HCT116 (cell line): Measurements from ENCODE around the gene WBP2NL. TPM values are rescaled to one million over a fixed set of nuclear protein-coding genes. Genes with fewer than 3 reads are reported as not detected.

ENCODE experiments used
- ATAC-seq: fragments of 200-7000 bp; cut with Tn5 transposase; 2 replicates; pipeline ENCODE4 v1.9.1; 2020; ENCODE audit warnings: mild to moderate bottlenecking, moderate library complexity
- BruUV-seq: library from RNA; stranded (reverse); fragments of 400-500 nt; replicated peaks from 2 replicates; lab custom pipeline; 2021; lab: Mats Ljungman, UMichigan
- CTCF ChIA-PET: fragments of 300-600 bp; sonication (Branson Sonifier 250); formaldehyde crosslinking; loops from one replicate; lab custom pipeline; 2021; ENCODE audit warnings: antibody characterized with exemption; lab: Charles Lee
- POLR2A ChIA-PET: fragments of 300-600, 350-600 bp; sonication (Branson Sonifier 250); formaldehyde crosslinking; loops from one replicate; lab custom pipeline; 2021; ENCODE audit warnings: antibody characterized with exemption; lab: Charles Lee
- RAD21 ChIA-PET, 2 experiments: fragments of 300-600 bp; sonication (Branson Sonifier 250); formaldehyde crosslinking; loops; one replicate each; lab custom pipeline; 2023; ENCODE audit warnings: low total read pairs in 2 of 2; ENCODE audit not compliant: uncharacterized antibody in 2 of 2, unreplicated experiment in 2 of 2, low non-redundant PET in 1 of 2; lab: Charles Lee
- DNase-seq: peaks from one replicate; pipeline ENCODE4 v3.0.0-alpha.2; 2010; ENCODE audit warnings: low read depth, low spot score
- H2AFZ ChIP-seq: fragments of 200-600 bp; shearing (Covaris generic), sonication (generic); 2 replicates; pipeline ENCODE4 v1.6.1; 2017; ENCODE audit warnings: low read depth, mixed run types, mixed read lengths, antibody characterized with exemption, low read length; ENCODE audit not compliant: poor library complexity, severe bottlenecking
- H3K27ac ChIP-seq: 2 replicates; pipeline ENCODE4 v1.5.1; 2012; ENCODE audit warnings: low read depth, low read length
- H3K27me3 ChIP-seq: fragments of 200-600 bp; sonication (generic); 2 replicates; pipeline ENCODE4 v1.6.1; 2016; ENCODE audit warnings: mixed run types, low read length, mixed read lengths; ENCODE audit not compliant: insufficient read depth
- H3K36me3 ChIP-seq, 2 experiments: fragments of 200-500 bp in 1 of 2; fragments of 200-600 bp in 1 of 2; sonication (Bioruptor generic) in 1 of 2; sonication (generic) in 1 of 2; 2 replicates each; pipeline versions ENCODE4 v1.5.1 to v1.6.1; 2014 to 2016; ENCODE audit warnings: low read length in 2 of 2, inconsistent platforms in 1 of 2, mixed read lengths in 1 of 2, mixed run types in 1 of 2; ENCODE audit not compliant: insufficient read depth in 2 of 2, control insufficient read depth in 1 of 2
- H3K4me1 ChIP-seq, 2 experiments: fragments of 200-600 bp in 1 of 2; sonication (generic) in 1 of 2; 2 replicates each; pipeline versions ENCODE4 v1.5.1 to v1.6.1; 2012 to 2017; ENCODE audit warnings: low read length in 2 of 2, inconsistent platforms in 1 of 2, mild to moderate bottlenecking in 1 of 2, mixed read lengths in 1 of 2, mixed run types in 1 of 2, moderate library complexity in 1 of 2; ENCODE audit not compliant: insufficient read depth in 2 of 2, control insufficient read depth in 1 of 2
- H3K4me2 ChIP-seq: fragments of 200-600 bp; sonication (generic); 2 replicates; pipeline ENCODE4 v1.6.1; 2017; ENCODE audit warnings: mixed run types, low read length, mixed read lengths
- H3K4me3 ChIP-seq, 2 experiments: fragments of 200-600 bp in 1 of 2; sonication (generic) in 1 of 2; replicated peaks in 1 of 2; 2 replicates each; pipeline ENCODE4 v1.5.1; 2011 to 2016; ENCODE audit warnings: low read length in 2 of 2, control low read depth in 1 of 2, low read depth in 1 of 2, mild to moderate bottlenecking in 1 of 2, mixed read lengths in 1 of 2, mixed run types in 1 of 2
- H3K79me2 ChIP-seq: fragments of 200-600 bp; sonication (generic); 2 replicates; pipeline ENCODE4 v1.6.1; 2017; ENCODE audit warnings: mild to moderate bottlenecking, mixed run types, low read length, moderate library complexity, mixed read lengths; ENCODE audit not compliant: insufficient read depth
- H3K9ac ChIP-seq: fragments of 200-600 bp; sonication (generic); 2 replicates; pipeline ENCODE4 v1.6.1; 2016; ENCODE audit warnings: low read length, mixed read lengths
- H3K9me2 ChIP-seq: fragments of 200-600 bp; sonication (generic), shearing (Covaris generic); 2 replicates; pipeline ENCODE4 v1.6.1; 2017; ENCODE audit warnings: mixed run types, mild to moderate bottlenecking, moderate library complexity; ENCODE audit not compliant: insufficient read depth
- H3K9me3 ChIP-seq, 2 experiments: fragments of 200-500 bp in 1 of 2; fragments of 200-600 bp in 1 of 2; sonication (Bioruptor generic) in 1 of 2; sonication (generic) in 1 of 2; 2 replicates each; pipeline ENCODE4 v1.6.1; 2014 to 2017; ENCODE audit warnings: low read length in 2 of 2, mixed read lengths in 2 of 2, inconsistent platforms in 1 of 2, low read depth in 1 of 2, mild to moderate bottlenecking in 1 of 2, mixed run types in 1 of 2, moderate library complexity in 1 of 2; ENCODE audit not compliant: control insufficient read depth in 1 of 2, insufficient read depth in 1 of 2
- H4K20me1 ChIP-seq: fragments of 200-600 bp; sonication (generic), shearing (Covaris generic); 2 replicates; pipeline ENCODE4 v1.6.1; 2017; ENCODE audit warnings: mixed run types, mild to moderate bottlenecking, moderate library complexity; ENCODE audit not compliant: insufficient read depth
- ELF1 ChIP-seq: IDR thresholded peaks from 2 replicates; pipeline ENCODE4 v1.6.1; 2012; ENCODE audit warnings: low read depth, borderline replicate concordance
- EZH2phosphoT487 ChIP-seq: fragments of 200-600 bp; IDR thresholded peaks from 2 replicates; pipeline ENCODE4 v1.6.1; 2018; ENCODE audit warnings: antibody characterized with exemption, borderline replicate concordance
- FOSL1 ChIP-seq: IDR thresholded peaks from 2 replicates; pipeline ENCODE4 v1.6.1; 2012; ENCODE audit warnings: low read depth
- JUND ChIP-seq: IDR thresholded peaks from 2 replicates; pipeline ENCODE4 v1.6.1; 2012
- RAD21 ChIP-seq: IDR thresholded peaks from 2 replicates; pipeline ENCODE4 v1.6.1; 2012; ENCODE audit warnings: low read depth, mild to moderate bottlenecking
- SP1 ChIP-seq: IDR thresholded peaks from 2 replicates; pipeline ENCODE4 v1.6.1; 2012; ENCODE audit warnings: low read depth
- SRF ChIP-seq: IDR thresholded peaks from 2 replicates; pipeline ENCODE4 v1.6.1; 2012; ENCODE audit warnings: low read depth
- YY1 ChIP-seq: IDR thresholded peaks from 2 replicates; pipeline ENCODE4 v1.6.1; 2011; ENCODE audit warnings: low read length, low read depth, moderate library complexity, mild to moderate bottlenecking; ENCODE audit not compliant: insufficient replicate concordance; ENCODE audit errors: extremely low read depth
- intact Hi-C: fragments of 100-400 bp; cut with micrococcal nuclease; formaldehyde crosslinking; loops from 2 replicates; pipeline ENCODE4 v1.10.0; 2022
- total RNA-seq: library from RNA; stranded (reverse); gene quantifications from one replicate; pipeline ENCODE4 v1.2.1, GENCODE V29; 2021; ENCODE audit not compliant: unreplicated experiment
- TF ChIP-seq, protein P1 (sequence below), 3 experiments: fragments of 200-600 bp in 1 of 3; sonication (generic) in 1 of 3; IDR thresholded peaks in 2 of 3; conservative IDR thresholded peaks in 1 of 3; 2 replicates each; pipeline ENCODE4 v1.5.1; 2012 to 2017; ENCODE audit warnings: low read depth in 2 of 3, low read length in 2 of 3, antibody characterized with exemption in 1 of 3, borderline replicate concordance in 1 of 3, control low read depth in 1 of 3, mild to moderate bottlenecking in 1 of 3, mixed read lengths in 1 of 3, mixed run types in 1 of 3, moderate library complexity in 1 of 3; ENCODE audit not compliant: insufficient read depth in 1 of 3
- TF ChIP-seq, protein P2 (sequence below): IDR thresholded peaks from 2 replicates; pipeline ENCODE4 v1.6.1; 2012
- TF ChIP-seq, protein P3 (sequence below): IDR thresholded peaks from 2 replicates; pipeline ENCODE4 v1.6.1; 2012; ENCODE audit warnings: low read depth
- TF ChIP-seq, protein P4 (sequence below): IDR thresholded peaks from 2 replicates; pipeline ENCODE4 v1.6.1; 2011; ENCODE audit warnings: mild to moderate bottlenecking, low read length, moderate library complexity; ENCODE audit not compliant: insufficient replicate concordance; ENCODE audit errors: extremely low read depth

Gene WBP2NL
- total RNA-seq, 1 experiment from 2014 or later, result not detected

DNA sequence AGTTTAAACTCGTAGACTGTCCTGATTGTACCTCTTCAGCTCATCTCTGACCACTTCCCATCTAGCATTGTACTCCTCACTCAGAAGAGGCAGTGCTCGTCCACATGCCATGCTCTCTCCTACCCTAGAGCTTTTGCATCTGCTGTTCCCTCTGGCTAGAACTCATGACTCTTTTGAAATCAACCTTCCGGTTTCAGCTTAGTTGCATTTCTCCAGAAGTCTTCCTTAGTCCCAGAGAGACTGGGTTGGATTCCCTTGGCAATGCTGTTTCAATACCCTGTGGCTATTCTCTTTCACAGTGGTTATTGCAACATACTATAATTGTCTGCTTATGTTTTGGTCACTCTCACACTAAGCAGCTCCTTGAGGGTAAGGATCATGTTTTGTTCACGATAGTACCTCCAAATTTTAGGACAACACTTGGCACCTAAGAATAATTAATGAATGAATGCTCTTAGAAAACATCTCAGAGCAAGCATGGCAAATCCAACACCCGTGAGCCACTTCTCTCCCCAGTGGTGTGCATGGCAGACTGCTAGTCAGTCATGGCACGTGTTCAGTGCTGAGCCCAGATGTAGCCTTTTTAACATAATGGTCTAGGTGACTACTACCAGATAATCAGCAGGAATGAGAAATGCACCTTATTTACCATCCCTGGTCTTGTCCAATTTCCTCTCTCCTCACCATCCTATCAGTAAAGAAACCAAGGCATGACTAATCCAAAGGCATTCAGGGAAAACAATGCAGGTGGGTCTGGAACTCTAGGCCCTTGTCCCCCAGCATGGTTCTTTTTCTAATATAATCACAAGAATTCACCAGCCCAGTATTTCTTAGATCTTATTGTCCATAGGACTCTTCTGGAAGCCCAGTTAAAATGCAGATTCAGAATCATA lies 14.8 kb upstream of the WBP2NL start (continued):
- TF ChIP-seq YY1 (no peak), RAD21 (no peak), SP1 (no peak)
- TF ChIP-seq, protein P1, sequence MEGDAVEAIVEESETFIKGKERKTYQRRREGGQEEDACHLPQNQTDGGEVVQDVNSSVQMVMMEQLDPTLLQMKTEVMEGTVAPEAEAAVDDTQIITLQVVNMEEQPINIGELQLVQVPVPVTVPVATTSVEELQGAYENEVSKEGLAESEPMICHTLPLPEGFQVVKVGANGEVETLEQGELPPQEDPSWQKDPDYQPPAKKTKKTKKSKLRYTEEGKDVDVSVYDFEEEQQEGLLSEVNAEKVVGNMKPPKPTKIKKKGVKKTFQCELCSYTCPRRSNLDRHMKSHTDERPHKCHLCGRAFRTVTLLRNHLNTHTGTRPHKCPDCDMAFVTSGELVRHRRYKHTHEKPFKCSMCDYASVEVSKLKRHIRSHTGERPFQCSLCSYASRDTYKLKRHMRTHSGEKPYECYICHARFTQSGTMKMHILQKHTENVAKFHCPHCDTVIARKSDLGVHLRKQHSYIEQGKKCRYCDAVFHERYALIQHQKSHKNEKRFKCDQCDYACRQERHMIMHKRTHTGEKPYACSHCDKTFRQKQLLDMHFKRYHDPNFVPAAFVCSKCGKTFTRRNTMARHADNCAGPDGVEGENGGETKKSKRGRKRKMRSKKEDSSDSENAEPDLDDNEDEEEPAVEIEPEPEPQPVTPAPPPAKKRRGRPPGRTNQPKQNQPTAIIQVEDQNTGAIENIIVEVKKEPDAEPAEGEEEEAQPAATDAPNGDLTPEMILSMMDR (IDR thresholded peaks at IDR 0.05 in 2 of 3, conservative IDR thresholded peaks at IDR 0.05 in 1 of 3; ENCODE audit: borderline replicate concordance in 1 of 3, insufficient read depth in 1 of 3, low read depth in 2 of 3, low read length in 2 of 3), result no peak
- TF ChIP-seq, protein P2, sequence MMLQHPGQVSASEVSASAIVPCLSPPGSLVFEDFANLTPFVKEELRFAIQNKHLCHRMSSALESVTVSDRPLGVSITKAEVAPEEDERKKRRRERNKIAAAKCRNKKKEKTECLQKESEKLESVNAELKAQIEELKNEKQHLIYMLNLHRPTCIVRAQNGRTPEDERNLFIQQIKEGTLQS, result no peak

GRCh38 chr22:41987276-41987675 lies 11.3 kb upstream of the WBP2NL start:
- no peak overlapping the region for H3K4me3 ChIP-seq
- H2AFZ ChIP-seq, result no peak overlapping the region
- no peaks in the 10 kb centered on the region for H3K9me3 ChIP-seq
- POLR2A ChIA-PET, result no interaction called here
- RAD21 ChIA-PET, result no interaction called here
- no peaks in the 10 kb centered on the region for H3K27me3 ChIP-seq
- DNase-seq (no peak), ATAC-seq (no peak)
- no peaks in the 10 kb centered on the region for H3K79me2 ChIP-seq
- H3K4me1 ChIP-seq, result no peaks in the 10 kb centered on the region
- H3K36me3 ChIP-seq, result no peaks in the 10 kb centered on the region
- no peaks in the 10 kb centered on the region for H3K9me2 ChIP-seq
- no peak overlapping the region for H3K4me2 ChIP-seq
- CTCF ChIA-PET, result no interaction called here
- H3K27ac ChIP-seq, result no peak overlapping the region
- intact Hi-C loops, result no loop called here
- H3K9ac ChIP-seq, result no peak overlapping the region
- no TSS peak for BruUV-seq
- no peaks in the 10 kb centered on the region for H4K20me1 ChIP-seq
- TF ChIP-seq, protein P1 (IDR thresholded peaks at IDR 0.05 in 2 of 3, conservative IDR thresholded peaks at IDR 0.05 in 1 of 3; ENCODE audit: borderline replicate concordance in 1 of 3, insufficient read depth in 1 of 3, low read depth in 2 of 3, low read length in 2 of 3), result no peak
- TF ChIP-seq SRF (no peak), JUND (no peak), EZH2phosphoT487 (no peak), ELF1 (no peak), SP1 (no peak), FOSL1 (no peak)
- TF ChIP-seq, protein P3, sequence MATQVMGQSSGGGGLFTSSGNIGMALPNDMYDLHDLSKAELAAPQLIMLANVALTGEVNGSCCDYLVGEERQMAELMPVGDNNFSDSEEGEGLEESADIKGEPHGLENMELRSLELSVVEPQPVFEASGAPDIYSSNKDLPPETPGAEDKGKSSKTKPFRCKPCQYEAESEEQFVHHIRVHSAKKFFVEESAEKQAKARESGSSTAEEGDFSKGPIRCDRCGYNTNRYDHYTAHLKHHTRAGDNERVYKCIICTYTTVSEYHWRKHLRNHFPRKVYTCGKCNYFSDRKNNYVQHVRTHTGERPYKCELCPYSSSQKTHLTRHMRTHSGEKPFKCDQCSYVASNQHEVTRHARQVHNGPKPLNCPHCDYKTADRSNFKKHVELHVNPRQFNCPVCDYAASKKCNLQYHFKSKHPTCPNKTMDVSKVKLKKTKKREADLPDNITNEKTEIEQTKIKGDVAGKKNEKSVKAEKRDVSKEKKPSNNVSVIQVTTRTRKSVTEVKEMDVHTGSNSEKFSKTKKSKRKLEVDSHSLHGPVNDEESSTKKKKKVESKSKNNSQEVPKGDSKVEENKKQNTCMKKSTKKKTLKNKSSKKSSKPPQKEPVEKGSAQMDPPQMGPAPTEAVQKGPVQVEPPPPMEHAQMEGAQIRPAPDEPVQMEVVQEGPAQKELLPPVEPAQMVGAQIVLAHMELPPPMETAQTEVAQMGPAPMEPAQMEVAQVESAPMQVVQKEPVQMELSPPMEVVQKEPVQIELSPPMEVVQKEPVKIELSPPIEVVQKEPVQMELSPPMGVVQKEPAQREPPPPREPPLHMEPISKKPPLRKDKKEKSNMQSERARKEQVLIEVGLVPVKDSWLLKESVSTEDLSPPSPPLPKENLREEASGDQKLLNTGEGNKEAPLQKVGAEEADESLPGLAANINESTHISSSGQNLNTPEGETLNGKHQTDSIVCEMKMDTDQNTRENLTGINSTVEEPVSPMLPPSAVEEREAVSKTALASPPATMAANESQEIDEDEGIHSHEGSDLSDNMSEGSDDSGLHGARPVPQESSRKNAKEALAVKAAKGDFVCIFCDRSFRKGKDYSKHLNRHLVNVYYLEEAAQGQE, result no peak
- TF ChIP-seq, protein P4, sequence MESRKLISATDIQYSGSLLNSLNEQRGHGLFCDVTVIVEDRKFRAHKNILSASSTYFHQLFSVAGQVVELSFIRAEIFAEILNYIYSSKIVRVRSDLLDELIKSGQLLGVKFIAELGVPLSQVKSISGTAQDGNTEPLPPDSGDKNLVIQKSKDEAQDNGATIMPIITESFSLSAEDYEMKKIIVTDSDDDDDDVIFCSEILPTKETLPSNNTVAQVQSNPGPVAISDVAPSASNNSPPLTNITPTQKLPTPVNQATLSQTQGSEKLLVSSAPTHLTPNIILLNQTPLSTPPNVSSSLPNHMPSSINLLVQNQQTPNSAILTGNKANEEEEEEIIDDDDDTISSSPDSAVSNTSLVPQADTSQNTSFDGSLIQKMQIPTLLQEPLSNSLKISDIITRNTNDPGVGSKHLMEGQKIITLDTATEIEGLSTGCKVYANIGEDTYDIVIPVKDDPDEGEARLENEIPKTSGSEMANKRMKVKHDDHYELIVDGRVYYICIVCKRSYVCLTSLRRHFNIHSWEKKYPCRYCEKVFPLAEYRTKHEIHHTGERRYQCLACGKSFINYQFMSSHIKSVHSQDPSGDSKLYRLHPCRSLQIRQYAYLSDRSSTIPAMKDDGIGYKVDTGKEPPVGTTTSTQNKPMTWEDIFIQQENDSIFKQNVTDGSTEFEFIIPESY, result no peak
